ENCODE measurements around the gene C14orf132.

C14orf132 gene

DNA sequence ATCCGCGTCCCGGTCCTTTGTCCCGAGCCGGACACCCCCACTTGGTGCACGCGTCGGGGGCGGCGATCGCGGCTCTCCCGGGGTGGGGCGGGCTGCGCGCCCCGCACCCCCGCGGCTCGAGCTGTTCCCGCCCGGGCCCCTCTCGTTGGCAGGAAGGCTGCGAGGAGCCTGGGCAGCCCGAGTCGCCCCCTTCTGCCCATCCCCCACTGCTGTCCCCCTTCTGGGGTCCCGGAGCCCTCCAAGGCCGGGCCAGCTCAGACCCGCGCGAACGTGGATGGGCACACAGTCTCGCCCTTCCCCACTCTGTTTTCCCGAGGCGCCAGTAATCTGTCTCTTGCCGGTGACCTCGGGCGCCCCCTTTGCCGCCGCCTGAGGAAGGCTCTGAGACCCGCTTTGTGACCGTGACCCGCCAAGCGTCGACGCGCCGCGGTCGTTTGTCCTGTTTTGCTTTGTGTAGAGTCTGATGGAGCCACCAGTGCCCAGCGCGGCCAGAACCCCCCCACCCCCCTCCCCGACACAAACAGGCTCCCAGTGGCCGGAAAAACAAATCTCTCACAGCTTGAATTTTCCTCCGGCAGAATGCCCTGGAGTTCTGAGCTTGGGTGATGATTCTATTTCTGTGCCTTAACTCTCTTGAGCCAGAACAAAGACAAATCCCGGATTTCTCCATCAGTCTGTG, 610 bp downstream of the C14orf132 start:
- Histone ChIP-seq H3F3A (ENCODE audit: low read depth) (no peaks in the 10 kb centered on the region), H3K9me2 (replicated peaks; ENCODE audit: low read depth, low read length) (no peaks in the 10 kb centered on the region), H3K4me3 (ENCODE audit: low read length, poor library complexity, severe bottlenecking) (no peak overlapping the region), H3K27me3 (ENCODE audit: insufficient read depth, low read length, poor library complexity, severe bottlenecking) (no peaks in the 10 kb centered on the region), H3K9ac (ENCODE audit: low read depth, low read length, poor library complexity, severe bottlenecking) (no peak overlapping the region), H3K79me2 (ENCODE audit: insufficient read depth, low read length) (no peaks in the 10 kb centered on the region), H2AFZ (ENCODE audit: low read length) (no peak overlapping the region), H3K9me3 (ENCODE audit: insufficient read depth, low read depth, low read length) (no peaks in the 10 kb centered on the region), H3K4me1 (ENCODE audit: insufficient read depth, low read length, poor library complexity, severe bottlenecking) (no peaks in the 10 kb centered on the region), H4K20me1 (ENCODE audit: insufficient read depth, low read length, poor library complexity, severe bottlenecking) (no peaks in the 10 kb centered on the region), H3K4me2 (ENCODE audit: low read depth, low read length, poor library complexity, severe bottlenecking) (no peak overlapping the region), H3K36me3 (ENCODE audit: insufficient read depth, low read length) (no peaks in the 10 kb centered on the region)
- no peak for TF ChIP-seq EZH2phosphoT487 (IDR thresholded peaks at IDR 0.05; ENCODE audit: borderline replicate concordance)
- TF ChIP-seq, protein P1, sequence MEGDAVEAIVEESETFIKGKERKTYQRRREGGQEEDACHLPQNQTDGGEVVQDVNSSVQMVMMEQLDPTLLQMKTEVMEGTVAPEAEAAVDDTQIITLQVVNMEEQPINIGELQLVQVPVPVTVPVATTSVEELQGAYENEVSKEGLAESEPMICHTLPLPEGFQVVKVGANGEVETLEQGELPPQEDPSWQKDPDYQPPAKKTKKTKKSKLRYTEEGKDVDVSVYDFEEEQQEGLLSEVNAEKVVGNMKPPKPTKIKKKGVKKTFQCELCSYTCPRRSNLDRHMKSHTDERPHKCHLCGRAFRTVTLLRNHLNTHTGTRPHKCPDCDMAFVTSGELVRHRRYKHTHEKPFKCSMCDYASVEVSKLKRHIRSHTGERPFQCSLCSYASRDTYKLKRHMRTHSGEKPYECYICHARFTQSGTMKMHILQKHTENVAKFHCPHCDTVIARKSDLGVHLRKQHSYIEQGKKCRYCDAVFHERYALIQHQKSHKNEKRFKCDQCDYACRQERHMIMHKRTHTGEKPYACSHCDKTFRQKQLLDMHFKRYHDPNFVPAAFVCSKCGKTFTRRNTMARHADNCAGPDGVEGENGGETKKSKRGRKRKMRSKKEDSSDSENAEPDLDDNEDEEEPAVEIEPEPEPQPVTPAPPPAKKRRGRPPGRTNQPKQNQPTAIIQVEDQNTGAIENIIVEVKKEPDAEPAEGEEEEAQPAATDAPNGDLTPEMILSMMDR (conservative IDR thresholded peaks at IDR 0.05; ENCODE audit: low read length): no peak

DNA sequence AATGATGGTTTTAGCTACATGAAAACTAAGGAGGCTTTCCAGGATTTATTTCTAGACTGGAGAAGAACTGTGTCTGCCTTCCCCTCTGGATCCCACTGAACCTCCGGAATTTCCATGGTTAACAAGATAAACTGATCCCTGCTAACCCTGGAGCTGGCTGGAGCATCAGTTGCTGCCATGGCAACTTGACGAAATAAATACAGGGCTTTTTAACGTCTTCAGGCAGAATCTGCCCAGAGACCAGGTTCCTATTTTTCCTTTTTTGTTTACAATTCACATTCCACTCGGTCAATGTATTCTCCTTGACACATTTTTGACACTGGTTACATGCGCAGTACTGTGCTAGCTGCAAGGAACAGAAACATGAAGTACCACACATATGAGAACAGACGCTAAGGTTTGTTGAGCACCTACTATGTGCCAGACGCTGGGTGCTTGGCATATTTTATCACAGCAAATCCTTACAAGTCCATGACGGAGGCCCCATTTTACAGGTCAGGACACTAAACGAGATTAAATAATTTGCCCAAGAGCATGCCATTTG, 1.7 kb downstream of the C14orf132 start:
- no peaks in the 10 kb centered on the region for H3F3A ChIP-seq (ENCODE audit: low read depth)

DNA sequence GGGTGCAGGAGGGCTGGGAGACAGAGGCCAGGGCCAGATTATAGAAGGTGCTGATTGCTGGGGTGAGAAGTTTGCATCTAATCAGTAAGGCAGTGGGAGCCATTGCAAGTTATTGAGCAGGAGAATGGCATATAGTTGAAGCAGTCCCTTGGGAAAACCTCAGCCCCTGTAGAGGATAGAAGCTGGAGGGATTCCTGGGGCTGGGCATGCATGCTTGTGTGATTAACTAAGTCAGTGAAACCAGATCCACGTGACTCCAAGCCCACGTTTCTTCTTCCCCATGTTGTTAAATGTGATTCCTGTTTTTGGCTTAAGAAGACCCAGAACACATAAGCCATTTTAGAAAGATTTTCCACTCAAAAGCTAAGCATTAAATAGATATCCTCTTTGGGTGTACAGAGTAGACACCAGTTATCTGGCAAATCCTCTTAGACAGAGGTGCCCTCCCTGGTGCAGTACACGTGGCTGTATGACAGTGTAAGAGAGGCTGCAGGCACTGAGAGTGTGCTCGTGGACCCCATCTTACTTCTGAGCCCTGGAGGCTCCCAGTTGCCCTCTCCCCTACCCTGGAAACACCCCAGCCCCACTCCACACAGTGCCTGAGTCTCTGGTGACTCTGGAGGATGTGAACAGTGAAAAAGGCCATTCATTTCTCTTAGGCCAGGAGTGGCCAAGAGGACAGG, 3.2 kb downstream of the C14orf132 start:
- Histone ChIP-seq H3K9ac (ENCODE audit: low read depth, low read length, poor library complexity, severe bottlenecking) (no peak overlapping the region), H3K27me3 (ENCODE audit: insufficient read depth, low read length, poor library complexity, severe bottlenecking) (no peaks in the 10 kb centered on the region), H2AFZ (ENCODE audit: low read length) (no peak overlapping the region), H3K4me1 (ENCODE audit: insufficient read depth, low read length, poor library complexity, severe bottlenecking) (no peaks in the 10 kb centered on the region), H3K4me2 (ENCODE audit: low read depth, low read length, poor library complexity, severe bottlenecking) (no peak overlapping the region), H3K9me2 (replicated peaks; ENCODE audit: low read depth, low read length) (no peaks in the 10 kb centered on the region), H4K20me1 (ENCODE audit: insufficient read depth, low read length, poor library complexity, severe bottlenecking) (no peaks in the 10 kb centered on the region), H3F3A (ENCODE audit: low read depth) (no peaks in the 10 kb centered on the region), H3K4me3 (ENCODE audit: low read length, poor library complexity, severe bottlenecking) (no peak overlapping the region), H3K36me3 (ENCODE audit: insufficient read depth, low read length) (no peaks in the 10 kb centered on the region), H3K9me3 (ENCODE audit: insufficient read depth, low read depth, low read length) (no peaks in the 10 kb centered on the region), H3K79me2 (ENCODE audit: insufficient read depth, low read length) (no peaks in the 10 kb centered on the region)
- TF ChIP-seq, protein P1 (conservative IDR thresholded peaks at IDR 0.05; ENCODE audit: low read length): no peak
- no peak for TF ChIP-seq EZH2phosphoT487 (IDR thresholded peaks at IDR 0.05; ENCODE audit: borderline replicate concordance)

More for the DNA sequence above, 1.7 kb downstream of the C14orf132 start:
- no peak overlapping the region for H2AFZ ChIP-seq (ENCODE audit: low read length)
- no peak for TF ChIP-seq EZH2phosphoT487 (IDR thresholded peaks at IDR 0.05; ENCODE audit: borderline replicate concordance)
- TF ChIP-seq, protein P1 (conservative IDR thresholded peaks at IDR 0.05; ENCODE audit: low read length): no peak
- no peaks in the 10 kb centered on the region for H4K20me1 ChIP-seq (ENCODE audit: insufficient read depth, low read length, poor library complexity, severe bottlenecking)
- H3K36me3 ChIP-seq (ENCODE audit: insufficient read depth, low read length): no peaks in the 10 kb centered on the region
- no peak overlapping the region for H3K4me3 ChIP-seq (ENCODE audit: low read length, poor library complexity, severe bottlenecking)
- no peak overlapping the region for H3K4me2 ChIP-seq (ENCODE audit: low read depth, low read length, poor library complexity, severe bottlenecking)
- no peaks in the 10 kb centered on the region for H3K27me3 ChIP-seq (ENCODE audit: insufficient read depth, low read length, poor library complexity, severe bottlenecking)
- no peak overlapping the region for H3K9ac ChIP-seq (ENCODE audit: low read depth, low read length, poor library complexity, severe bottlenecking)
- no peaks in the 10 kb centered on the region for H3K9me2 ChIP-seq (replicated peaks; ENCODE audit: low read depth, low read length)
- no peaks in the 10 kb centered on the region for H3K9me3 ChIP-seq (ENCODE audit: insufficient read depth, low read depth, low read length)
- H3K4me1 ChIP-seq (ENCODE audit: insufficient read depth, low read length, poor library complexity, severe bottlenecking): no peaks in the 10 kb centered on the region
- H3K79me2 ChIP-seq (ENCODE audit: insufficient read depth, low read length): no peaks in the 10 kb centered on the region
